DOHH2 (cell line): ENCODE results near the gene MARCHF6.

Source experiments
- H3F3A ChIP-seq: fragments of 200-600 bp; sonication (generic), shearing (Covaris generic); 2 replicates; pipeline ENCODE4 v1.6.0; 2016; ENCODE audit warnings: antibody characterized with exemption, mild to moderate bottlenecking; ENCODE audit not compliant: control insufficient read depth, insufficient read depth
- H3K27ac ChIP-seq: fragments of 200-600 bp; sonication (generic); 2 replicates; pipeline ENCODE4 v1.5.1; 2014; ENCODE audit warnings: low read depth, mild to moderate bottlenecking, low read length, moderate library complexity
- H3K27me3 ChIP-seq: fragments of 200-600 bp; sonication (generic); 2 replicates; pipeline ENCODE4 v1.6.1; 2014; ENCODE audit warnings: mild to moderate bottlenecking, low read length, mixed read lengths; ENCODE audit not compliant: control insufficient read depth
- H3K36me3 ChIP-seq: fragments of 200-600 bp; sonication (generic); 2 replicates; pipeline ENCODE4 v1.6.1; 2014; ENCODE audit warnings: mild to moderate bottlenecking, low read length, moderate library complexity, mixed read lengths; ENCODE audit not compliant: control insufficient read depth
- H3K4me1 ChIP-seq: fragments of 200-600 bp; sonication (generic); 2 replicates; pipeline ENCODE4 v1.6.1; 2014; ENCODE audit warnings: mild to moderate bottlenecking, low read length, mixed read lengths; ENCODE audit not compliant: control insufficient read depth
- H3K4me2 ChIP-seq: fragments of 200-600 bp; sonication (generic); 2 replicates; pipeline ENCODE4 v1.6.0; 2014; ENCODE audit warnings: mild to moderate bottlenecking, low read length, moderate library complexity
- H3K4me3 ChIP-seq: fragments of 200-600 bp; sonication (generic); 2 replicates; pipeline ENCODE4 v1.5.1; 2014; ENCODE audit warnings: mild to moderate bottlenecking, low read length, mixed read lengths
- H3K79me2 ChIP-seq: fragments of 200-600 bp; sonication (generic); 2 replicates; pipeline ENCODE4 v1.6.1; 2014; ENCODE audit warnings: mild to moderate bottlenecking, low read length, mixed read lengths; ENCODE audit not compliant: control insufficient read depth
- H3K9me2 ChIP-seq: fragments of 200-600 bp; sonication (generic); replicated peaks from 2 replicates; pipeline ENCODE4 v1.6.1; 2014; ENCODE audit warnings: mild to moderate bottlenecking, low read length, mixed read lengths; ENCODE audit not compliant: control insufficient read depth
- H3K9me3 ChIP-seq: fragments of 200-600 bp; sonication (generic); 2 replicates; pipeline ENCODE4 v1.6.1; 2014; ENCODE audit warnings: antibody characterized with exemption, low read length, mixed read lengths; ENCODE audit not compliant: control insufficient read depth, insufficient read depth
- H4K20me1 ChIP-seq: fragments of 200-600 bp; sonication (generic); 2 replicates; pipeline ENCODE4 v1.6.0; 2014; ENCODE audit warnings: low read depth, mild to moderate bottlenecking, antibody characterized with exemption, low read length, moderate library complexity; ENCODE audit not compliant: control insufficient read depth, insufficient read depth
- CTCF ChIP-seq: fragments of 200-600 bp; sonication (generic); IDR thresholded peaks from one replicate; pipeline ENCODE4 v1.5.1; 2014; ENCODE audit warnings: antibody characterized with exemption, mild to moderate bottlenecking, low read depth, low read length; ENCODE audit not compliant: poor library complexity, severe bottlenecking
- EZH2phosphoT487 ChIP-seq: fragments of 200-600 bp; sonication (generic); IDR thresholded peaks from 2 replicates; pipeline ENCODE4 v1.6.1; 2017; ENCODE audit warnings: borderline replicate concordance, mild to moderate bottlenecking, antibody characterized with exemption, low read length, moderate library complexity, mixed read lengths

Gene MARCHF6

GRCh38 chr5:10353241-10354047 is at the start of gene MARCHF6:
Gene MARCHF6 (plus strand): TSS chr5:10353695. CDS start chr5:10353899, 204 bp downstream.
- peaks cover 23% of the 10 kb centered on the region; the same call in 1 of the 2 replicates for H4K20me1 ChIP-seq
- TF ChIP-seq EZH2phosphoT487 (no peak), CTCF (no peak)
- no peaks in the 10 kb centered on the region for H3K27me3 ChIP-seq
- H3K9me3 ChIP-seq, result no peaks in the 10 kb centered on the region
- peaks cover 15% of the 10 kb centered on the region; the same call in 1 of the 2 replicates for H3K36me3 ChIP-seq
- 0 out of 2 replicates have a peak, but pooled peaks cover 4% of the 10 kb centered on the region for H3F3A ChIP-seq
- peak within 1 kb of the TSS; percentile 91 for H3K4me3 ChIP-seq
- H3K79me2 ChIP-seq, result peaks cover 62% of the 10 kb centered on the region
- H3K27ac ChIP-seq, result peak within 1 kb of the TSS; percentile 74
- H3K4me2 ChIP-seq, result peak within 1 kb of the TSS; percentile 96
- H3K4me1 ChIP-seq, result peaks cover 41% of the 10 kb centered on the region
- no peaks in the 10 kb centered on the region for H3K9me2 ChIP-seq

- Histone ChIP-seq H3K4me1 (peaks cover 5% of the 10 kb centered on the region), H3K9me2 (no peaks in the 10 kb centered on the region), H3K27me3 (peaks cover 25% of the 10 kb centered on the region), H3K27ac (no peak overlapping the region), H3K36me3 (no peaks in the 10 kb centered on the region), H3K4me2 (no peak overlapping the region), H3K4me3 (no peak overlapping the region), H3K79me2 (no peaks in the 10 kb centered on the region), H3K9me3 (no peaks in the 10 kb centered on the region), H3F3A (no peaks in the 10 kb centered on the region), H4K20me1 (no peaks in the 10 kb centered on the region)
- no peak for TF ChIP-seq EZH2phosphoT487
- no peak for TF ChIP-seq CTCF
Measured at GRCh38 chr5:10303699-10304170, 49.8 kb upstream of the MARCHF6 start.

GRCh38 chr5:10304932-10305331 is 48.6 kb upstream of the MARCHF6 start:
- H3F3A ChIP-seq, result no peaks in the 10 kb centered on the region
- H3K4me2 ChIP-seq, result no peak overlapping the region
- no peaks in the 10 kb centered on the region for H3K9me3 ChIP-seq
- H3K27me3 ChIP-seq, result peaks cover 25% of the 10 kb centered on the region
- TF ChIP-seq CTCF, result no peak
- no peak for TF ChIP-seq EZH2phosphoT487
- no peaks in the 10 kb centered on the region for H3K36me3 ChIP-seq
- H3K9me2 ChIP-seq, result no peaks in the 10 kb centered on the region
- H3K4me3 ChIP-seq, result no peak overlapping the region
- H4K20me1 ChIP-seq, result no peaks in the 10 kb centered on the region
- H3K4me1 ChIP-seq, result peaks cover 5% of the 10 kb centered on the region
- H3K27ac ChIP-seq, result no peak overlapping the region
- H3K79me2 ChIP-seq, result no peaks in the 10 kb centered on the region
